HG02852 (cell line): Measurements from ENCODE around the gene UPK3BL2.
"Not testable (repeated sequence)": the region's sequence is repeated elsewhere in the genome, so short reads cannot be mapped to it uniquely, and the experiment has no call there.

ENCODE experiments used
- ATAC-seq: cut with Tn5 transposase; IDR thresholded peaks from one replicate; pipeline ENCODE4 v1.9.1; 2021; ENCODE audit warnings: mild to moderate bottlenecking, moderate library complexity; ENCODE audit not compliant: unreplicated experiment

The UPK3BL2 gene

GRCh38 chr7:102496861-102497260 lies 46.6 kb downstream of the UPK3BL2 start:
- ATAC-seq, result not testable (repeated sequence)

GRCh38 chr7:102494473-102495149 lies 48.9 kb downstream of the UPK3BL2 start:
- peak; percentile 60 for ATAC-seq

GRCh38 chr7:102494026-102494425 lies 49.5 kb downstream of the UPK3BL2 start:
- not testable (repeated sequence) for ATAC-seq

- peak; percentile 47 for ATAC-seq
Measured at GRCh38 chr7:102493220-102493935, 50.1 kb downstream of the UPK3BL2 start.

- ATAC-seq, result peak; percentile 49
Measured at GRCh38 chr7:102490529-102491075, 52.9 kb downstream of the UPK3BL2 start.
